NCI-H1436 (cell line): ENCODE results near the gene CPNE2.
"Not testable (repeated sequence)": the region's sequence is repeated elsewhere in the genome, so short reads cannot be mapped to it uniquely, and the experiment has no call there.

Experiments used
- DNase-seq: peaks from one replicate; lab custom pipeline; 2025; lab: John Stamatoyannopoulos, UW

The CPNE2 gene

GRCh38 chr16:57167538-57167937 lies 75.2 kb downstream of the CPNE2 start:
- DNase-seq, result no peak

DNA sequence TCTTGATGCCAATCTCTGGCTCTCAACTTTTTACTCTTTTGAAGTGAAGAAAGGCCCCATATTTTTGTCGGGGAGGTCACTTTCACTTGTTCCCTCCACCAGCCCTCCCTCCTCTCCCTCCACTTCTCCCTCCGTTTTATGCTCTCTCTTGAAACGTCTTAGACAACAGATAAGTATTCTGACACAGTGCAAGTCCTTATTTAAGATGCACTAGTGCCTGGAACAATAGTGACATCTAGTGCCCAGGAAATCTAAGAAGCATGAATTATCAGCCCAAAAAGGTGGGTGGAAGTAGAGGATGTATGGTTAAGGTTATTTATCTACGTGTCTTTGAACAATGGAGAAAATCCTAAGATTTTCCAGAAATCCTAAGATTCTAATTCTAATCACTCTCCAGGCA lies 75.6 kb downstream of the CPNE2 start:
- peak; percentile 56 for DNase-seq

DNA sequence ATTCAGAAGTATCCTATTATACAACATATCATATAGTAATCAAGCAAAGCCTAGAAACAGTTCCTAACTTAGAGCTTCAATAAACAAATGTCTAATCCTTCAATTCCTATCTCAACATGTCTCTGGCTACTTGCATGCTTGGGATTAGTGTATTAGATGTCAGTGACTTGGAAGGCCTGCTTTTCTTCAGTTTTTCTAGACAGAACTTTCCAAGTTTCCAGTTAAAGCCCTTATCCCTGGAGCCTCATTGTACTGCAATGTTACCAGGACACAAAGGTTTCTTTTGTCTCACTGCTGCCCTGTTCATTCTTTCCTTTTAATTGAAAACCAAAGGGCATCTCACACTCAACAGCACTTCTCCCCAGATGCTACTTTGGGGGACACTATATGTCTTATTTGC lies 76.9 kb downstream of the CPNE2 start:
- DNase-seq, result no peak

GRCh38 chr16:57172721-57173290 lies 80.4 kb downstream of the CPNE2 start:
- no peak for DNase-seq

DNA sequence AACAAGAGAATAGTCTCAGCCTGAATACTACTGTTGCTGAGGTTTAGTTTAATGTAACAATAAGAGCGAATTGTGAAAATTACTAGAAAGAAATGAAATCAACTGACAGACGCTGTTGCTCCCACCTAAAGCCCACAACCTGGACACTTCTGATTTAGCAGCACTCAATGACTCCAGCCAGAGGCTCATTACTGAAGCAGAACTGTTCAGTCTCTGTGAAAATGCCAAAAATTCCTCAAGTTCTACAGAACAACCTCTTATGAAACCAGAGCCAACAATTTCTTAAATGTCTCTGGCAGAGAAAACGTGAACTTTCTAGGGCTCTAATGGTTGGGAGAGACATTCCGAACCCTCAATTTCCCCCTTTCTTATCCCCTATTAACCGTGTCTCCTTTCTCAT lies 83.5 kb downstream of the CPNE2 start:
- DNase-seq, result no peak

DNA sequence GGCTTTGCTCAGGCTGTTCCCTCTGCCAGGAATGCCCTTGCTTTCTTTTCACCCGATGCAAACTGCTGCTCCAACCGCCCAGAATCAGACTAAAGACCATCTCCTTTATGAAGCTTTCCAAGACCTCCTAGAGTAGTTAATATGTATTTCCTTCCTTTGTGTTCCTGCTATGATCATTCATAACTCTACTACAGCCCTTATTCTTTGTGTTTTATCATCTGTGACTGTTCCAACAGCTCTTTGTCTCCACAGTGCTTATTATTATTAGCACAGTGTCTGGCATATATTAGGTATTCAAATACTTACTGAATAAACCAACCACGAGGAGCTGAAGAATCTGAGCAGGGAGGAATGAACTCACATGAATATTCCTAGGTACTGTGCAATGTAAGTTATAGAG lies 85.8 kb downstream of the CPNE2 start:
- no peak for DNase-seq

DNA sequence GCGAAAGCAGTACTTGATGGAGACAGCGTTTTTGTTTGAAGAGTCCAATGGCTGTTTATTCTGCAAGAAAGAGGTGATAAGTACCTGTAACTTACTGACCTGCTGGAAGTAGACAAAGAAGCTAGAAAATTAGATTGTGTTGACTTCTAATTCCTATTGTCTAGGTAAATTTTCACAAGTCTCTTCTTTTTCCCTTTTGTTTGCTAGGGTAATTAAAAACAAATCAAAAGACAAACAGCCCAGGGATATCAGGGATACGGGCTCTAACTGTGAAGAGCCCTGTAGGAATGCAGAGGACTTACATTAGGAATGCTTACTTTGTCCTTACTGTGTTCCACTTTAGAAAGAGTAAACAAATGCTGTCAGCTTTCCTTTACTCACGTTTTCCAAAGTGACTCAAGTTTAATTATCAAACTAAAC lies 86.4 kb downstream of the CPNE2 start:
- no peak for DNase-seq

DNA sequence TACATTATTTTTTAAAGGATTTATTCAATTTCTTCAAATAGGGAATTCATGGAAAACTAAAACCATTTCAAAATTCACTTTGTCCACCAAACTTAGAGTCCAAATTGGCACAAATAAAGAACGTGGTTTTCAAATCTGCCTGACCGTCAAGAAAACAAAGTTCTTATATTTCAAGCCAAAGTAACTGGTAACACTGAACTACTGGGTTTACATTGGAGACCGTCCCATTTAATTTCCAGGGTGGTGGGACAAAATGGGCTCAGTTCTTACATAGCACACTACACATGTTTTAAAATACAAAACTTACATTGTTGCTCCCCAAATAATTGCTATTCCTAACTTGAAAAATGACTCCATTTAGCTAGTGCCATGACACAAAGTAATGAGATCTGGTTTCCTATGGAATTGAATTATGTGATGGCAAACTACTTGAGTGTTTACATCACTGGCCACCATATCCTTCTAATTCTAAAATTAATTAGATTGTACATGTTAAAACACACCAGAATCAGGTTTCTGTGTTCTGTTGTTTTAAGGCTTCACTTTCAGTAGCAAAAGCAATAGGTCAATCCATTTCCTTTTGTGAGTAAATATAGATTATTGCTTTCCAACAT lies 86.9 kb downstream of the CPNE2 start:
- DNase-seq, result no peak

DNA sequence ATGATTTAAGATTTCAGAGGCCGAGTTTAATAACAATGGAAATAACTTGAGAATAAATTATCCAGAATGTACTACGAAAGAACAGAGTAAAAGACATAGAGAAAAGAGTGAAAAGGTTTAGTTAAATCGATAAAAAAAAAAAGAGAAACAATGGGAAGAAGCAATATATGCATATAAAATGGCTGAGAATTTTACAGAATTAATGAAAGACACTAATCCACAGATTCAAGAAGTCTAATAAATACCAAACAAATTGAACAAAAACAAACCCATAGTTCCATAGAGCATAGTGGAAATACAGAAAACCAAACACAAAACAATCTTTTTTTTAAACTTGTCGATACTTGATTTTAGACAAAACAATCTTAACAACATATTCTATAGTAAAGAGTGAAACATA lies 91.7 kb downstream of the CPNE2 start:
- DNase-seq, result no peak

GRCh38 chr16:57184887-57185445 lies 92.6 kb downstream of the CPNE2 start:
- no peak for DNase-seq

DNA sequence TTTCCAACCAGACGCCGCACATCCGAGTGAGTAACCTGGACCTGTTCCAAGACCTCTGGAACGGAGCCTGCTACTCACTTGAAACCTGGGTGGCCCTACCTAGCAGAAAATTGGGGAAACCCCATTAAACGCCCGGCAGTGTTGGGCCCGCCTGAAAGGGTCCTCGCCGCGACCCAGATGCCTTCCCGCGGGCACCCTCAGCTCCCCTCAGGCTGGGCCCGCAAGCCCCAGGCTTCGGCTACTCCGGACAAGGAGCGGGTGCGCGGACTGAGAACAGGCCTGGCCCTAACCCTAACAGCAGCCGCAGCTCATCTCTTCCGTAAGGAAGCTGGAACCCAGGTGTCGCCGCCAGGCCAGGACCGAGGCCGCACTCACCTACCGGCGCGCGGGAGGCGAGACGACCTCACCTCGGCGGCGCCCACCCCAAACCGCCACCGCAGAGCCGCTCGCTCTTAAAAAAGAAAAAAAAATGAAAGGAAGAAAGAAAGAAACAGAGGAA lies 93.1 kb downstream of the CPNE2 start:
- DNase-seq, result no peak

GRCh38 chr16:57185945-57186871 lies 93.8 kb downstream of the CPNE2 start, which contains the start of the genes PSME3IP1 and RSPRY1:
TSS of gene PSME3IP1 (minus strand) at chr16:57186039. CDS start at chr16:57173854, 12,185 bp downstream.
TSS of gene RSPRY1 (plus strand) at chr16:57186329. CDS start at chr16:57204659, 18,330 bp downstream.
- DNase-seq, result peak; percentile 99

GRCh38 chr16:57186872-57187854 lies 94.8 kb downstream of the CPNE2 start:
- no peak for DNase-seq

- DNase-seq, result not testable (repeated sequence)
Measured at GRCh38 chr16:57187902-57188710, 95.7 kb downstream of the CPNE2 start.

GRCh38 chr16:57188711-57189002 lies 96.3 kb downstream of the CPNE2 start:
- DNase-seq, result no peak

DNA sequence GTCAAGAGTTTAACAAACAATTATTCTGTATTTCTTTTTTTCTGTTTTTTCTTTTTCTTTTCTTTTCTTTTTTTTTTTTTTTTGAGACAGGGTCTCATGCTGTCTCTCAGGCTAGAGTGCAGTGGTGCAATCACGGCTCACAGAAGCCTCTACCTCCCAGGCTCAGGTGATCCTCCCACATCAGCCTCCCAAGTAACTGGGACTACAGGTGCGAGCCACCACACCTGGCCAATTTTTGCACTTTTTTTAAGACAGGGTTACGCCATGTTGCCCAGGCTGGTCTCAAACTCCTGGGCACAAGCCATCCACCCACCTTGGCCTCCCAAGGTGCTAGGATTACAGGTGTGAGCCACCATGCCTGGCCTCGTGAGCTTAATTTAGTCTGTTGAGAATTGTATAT lies 97.1 kb downstream of the CPNE2 start:
- not testable (repeated sequence) for DNase-seq

GRCh38 chr16:57190136-57190535 lies 97.8 kb downstream of the CPNE2 start:
- DNase-seq, result no peak

- DNase-seq, result no peak
Measured at GRCh38 chr16:57191056-57191571, 98.7 kb downstream of the CPNE2 start.

DNA sequence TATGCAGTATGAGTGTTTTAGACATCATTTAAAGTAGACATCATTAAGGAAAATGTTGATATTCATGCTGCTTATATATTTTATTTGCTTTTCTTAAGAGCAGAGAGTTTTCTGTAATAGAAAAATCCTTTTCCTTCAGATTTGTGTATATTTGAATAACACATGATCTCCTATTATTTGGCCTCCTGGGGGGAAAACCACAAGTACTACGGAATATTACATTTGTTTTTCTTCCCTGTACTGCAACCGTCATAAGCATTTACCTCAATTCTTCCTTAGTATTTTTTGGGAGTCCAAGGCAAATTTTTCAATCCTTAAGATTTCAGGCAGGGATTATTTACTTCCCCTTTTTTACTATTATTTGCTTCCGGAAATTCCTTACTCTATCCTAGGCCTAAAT lies 99.8 kb downstream of the CPNE2 start:
- no peak for DNase-seq
